HG02610 (cell line): Measurements from ENCODE around the gene CCDC90B.
"Not testable (repeated sequence)": the region's sequence is repeated elsewhere in the genome, so short reads cannot be mapped to it uniquely, and the experiment has no call there.

ENCODE experiments used
- ATAC-seq: cut with Tn5 transposase; IDR thresholded peaks from one replicate; pipeline ENCODE4 v1.9.1; 2021; ENCODE audit warnings: mild to moderate bottlenecking, moderate library complexity; ENCODE audit not compliant: unreplicated experiment

Gene CCDC90B

GRCh38 chr11:83285771-83286528 is at the start of gene CCDC90B:
Gene CCDC90B, minus strand, starts transcription at chr11:83286367. Its CDS starts 395 bp downstream, at chr11:83285972.
- peak; percentile 89 for ATAC-seq

- ATAC-seq: no peak
Measured at GRCh38 chr11:83335446-83336070, 49.4 kb upstream of the CCDC90B start.

- ATAC-seq: no peak
Measured at GRCh38 chr11:83330303-83330702, 44.1 kb upstream of the CCDC90B start.

- no peak for ATAC-seq
Measured at GRCh38 chr11:83326326-83326725, 40.2 kb upstream of the CCDC90B start.

- no peak for ATAC-seq
Measured at GRCh38 chr11:83319346-83319745, 33.2 kb upstream of the CCDC90B start.

- ATAC-seq: no peak
Measured at GRCh38 chr11:83318931-83319330, 32.8 kb upstream of the CCDC90B start.

- ATAC-seq: no peak
Measured at GRCh38 chr11:83317757-83318690, 31.9 kb upstream of the CCDC90B start.

- ATAC-seq: not testable (repeated sequence)
Measured at GRCh38 chr11:83316897-83317268, 30.7 kb upstream of the CCDC90B start.

GRCh38 chr11:83316143-83316896 is 30.2 kb upstream of the CCDC90B start:
- not testable (repeated sequence) for ATAC-seq

GRCh38 chr11:83312430-83312829 is 26.3 kb upstream of the CCDC90B start:
- no peak for ATAC-seq

GRCh38 chr11:83311701-83312100 is 25.5 kb upstream of the CCDC90B start:
- ATAC-seq: no peak

GRCh38 chr11:83310718-83311117 is 24.6 kb upstream of the CCDC90B start:
- ATAC-seq: no peak

GRCh38 chr11:83308536-83308935 is 22.4 kb upstream of the CCDC90B start:
- not testable (repeated sequence) for ATAC-seq

- no peak for ATAC-seq
Measured at GRCh38 chr11:83306200-83307080, 20.3 kb upstream of the CCDC90B start.

GRCh38 chr11:83303316-83303715 is 17.1 kb upstream of the CCDC90B start:
- ATAC-seq: no peak

- ATAC-seq: no peak
Measured at GRCh38 chr11:83302151-83302550, 16.0 kb upstream of the CCDC90B start.

GRCh38 chr11:83299681-83300080 is 13.5 kb upstream of the CCDC90B start:
- no peak for ATAC-seq

- no peak for ATAC-seq
Measured at GRCh38 chr11:83294208-83294607, 8.0 kb upstream of the CCDC90B start.

GRCh38 chr11:83293457-83293774 is 7.2 kb upstream of the CCDC90B start:
- no peak for ATAC-seq
